GM19351 (cell line): ENCODE data around the gene SERAC1.
A peak's percentile ranks its signal among the peaks of the same experiment; 100 is the strongest.

Source experiments
- ATAC-seq: cut with Tn5 transposase; IDR thresholded peaks from one replicate; pipeline ENCODE4 v1.9.1; 2021; ENCODE audit warnings: mild to moderate bottlenecking, moderate library complexity; ENCODE audit not compliant: unreplicated experiment

Gene SERAC1

GRCh38 chr6:158081657-158081935 lies 86.5 kb downstream of the SERAC1 start:
- no peak for ATAC-seq

GRCh38 chr6:158080849-158081656 lies 87.0 kb downstream of the SERAC1 start:
- no peak for ATAC-seq

GRCh38 chr6:158078320-158078719 lies 89.7 kb downstream of the SERAC1 start:
- ATAC-seq: no peak

GRCh38 chr6:158077676-158078075 lies 90.4 kb downstream of the SERAC1 start:
- ATAC-seq: no peak

- no peak for ATAC-seq
Measured at GRCh38 chr6:158076548-158076947, 91.5 kb downstream of the SERAC1 start.

GRCh38 chr6:158073776-158074175 lies 94.3 kb downstream of the SERAC1 start:
- no peak for ATAC-seq

GRCh38 chr6:158072083-158072721 lies 95.9 kb downstream of the SERAC1 start:
- peak; percentile 50 for ATAC-seq

- no peak for ATAC-seq
Measured at GRCh38 chr6:158071121-158072082, 96.7 kb downstream of the SERAC1 start.

- no peak for ATAC-seq
Measured at GRCh38 chr6:158070513-158070912, 97.5 kb downstream of the SERAC1 start.

- ATAC-seq: no peak
Measured at GRCh38 chr6:158069800-158070195, 98.3 kb downstream of the SERAC1 start.

GRCh38 chr6:158068893-158069799 lies 98.9 kb downstream of the SERAC1 start:
- ATAC-seq: no peak

GRCh38 chr6:158068156-158068892 lies 99.7 kb downstream of the SERAC1 start:
- no peak for ATAC-seq

GRCh38 chr6:158067436-158068015 lies 100.5 kb downstream of the SERAC1 start:
- ATAC-seq: no peak

- ATAC-seq: no peak
Measured at GRCh38 chr6:158066136-158066781, 101.8 kb downstream of the SERAC1 start.

- no peak for ATAC-seq
Measured at GRCh38 chr6:158064725-158065251, 103.3 kb downstream of the SERAC1 start.

- no peak for ATAC-seq
Measured at GRCh38 chr6:158063736-158064135, 104.3 kb downstream of the SERAC1 start.

GRCh38 chr6:158061709-158062461 lies 106.2 kb downstream of the SERAC1 start:
- no peak for ATAC-seq

GRCh38 chr6:158061361-158061708 lies 106.7 kb downstream of the SERAC1 start:
- ATAC-seq: no peak
